Measurements from ENCODE around the gene SLC7A6OS. TPM values are rescaled to one million over a fixed set of nuclear protein-coding genes. Genes with fewer than 3 reads are reported as not detected.

Gene SLC7A6OS
- total and polyA plus RNA-seq, 5 donors, result 7.9 to 13.4 (median 11.5) TPM

- intact Hi-C loops (cut with DNase I), result loop anchor here (5.0 kb wide), 2 partner anchors 49 to 64 kb away; partner anchors contain the start of genes PRMT7 (in 3 of the 4) and SLC7A6OS (in 3 of the 4)
- no peaks in the 10 kb centered on the region for H3K9me3 ChIP-seq (ENCODE audit: control insufficient read depth, low read length)
- peak overlapping the region; percentile 87 for H3K27ac ChIP-seq (ENCODE audit: low read length)
- H3K4me3 ChIP-seq (ENCODE audit: low read length), result peak overlapping the region; percentile 70
- H3K4me1 ChIP-seq (ENCODE audit: control insufficient read depth, insufficient read depth, low read length), result no peaks in the 10 kb centered on the region
- WGBS, result 35% methylated on average over 11 of the region's 11 CpGs
- no peak for ATAC-seq
- DNase-seq, result no peak
- no peaks in the 10 kb centered on the region for H3K27me3 ChIP-seq (ENCODE audit: control insufficient read depth, insufficient read depth)
Measured at GRCh38 chr16:68263559-68264127, 47.1 kb downstream of the SLC7A6OS start.

GRCh38 chr16:68259007-68259825, 51.5 kb downstream of the SLC7A6OS start:
- ATAC-seq, result no peak
- intact Hi-C loops (cut with DNase I), result no loop called here
- H3K27ac ChIP-seq (ENCODE audit: low read length), result no peak overlapping the region
- no peak overlapping the region for H3K4me3 ChIP-seq (ENCODE audit: low read length)
- no peaks in the 10 kb centered on the region for H3K4me1 ChIP-seq (ENCODE audit: control insufficient read depth, insufficient read depth, low read length)
- WGBS, result 85% methylated on average over 27 of the region's 27 CpGs
- H3K27me3 ChIP-seq (ENCODE audit: control insufficient read depth, insufficient read depth), result no peaks in the 10 kb centered on the region
- peak in 1 of 3 donors; percentile 56 for DNase-seq
- no peaks in the 10 kb centered on the region for H3K9me3 ChIP-seq (ENCODE audit: control insufficient read depth, low read length)

- DNase-seq (peak in 1 of 3 donors; percentile 47), ATAC-seq (peak in 1 of 2 donors; percentile 15)
- no peaks in the 10 kb centered on the region for H3K4me1 ChIP-seq (ENCODE audit: control insufficient read depth, insufficient read depth, low read length)
- intact Hi-C loops (cut with DNase I), result no loop called here
- peak overlapping the region; percentile 55 for H3K27ac ChIP-seq (ENCODE audit: low read length)
- no peak overlapping the region for H3K4me3 ChIP-seq (ENCODE audit: low read length)
- H3K9me3 ChIP-seq (ENCODE audit: control insufficient read depth, low read length), result no peaks in the 10 kb centered on the region
- no peaks in the 10 kb centered on the region for H3K27me3 ChIP-seq (ENCODE audit: control insufficient read depth, insufficient read depth)
- WGBS, result 69% methylated on average over 13 of the region's 13 CpGs
Measured at GRCh38 chr16:68257906-68258800, 52.6 kb downstream of the SLC7A6OS start.

GRCh38 chr16:68257251-68257905, 53.4 kb downstream of the SLC7A6OS start:
- no peak overlapping the region for H3K4me3 ChIP-seq (ENCODE audit: low read length)
- WGBS, result 85% methylated on average over 6 of the region's 6 CpGs
- peaks cover 4% of the 10 kb centered on the region for H3K4me1 ChIP-seq (ENCODE audit: control insufficient read depth, insufficient read depth, low read length)
- no peak for ATAC-seq
- intact Hi-C loops (cut with DNase I), result no loop called here
- peak overlapping the region; percentile 55 for H3K27ac ChIP-seq (ENCODE audit: low read length)
- no peaks in the 10 kb centered on the region for H3K9me3 ChIP-seq (ENCODE audit: control insufficient read depth, low read length)
- H3K27me3 ChIP-seq (ENCODE audit: control insufficient read depth, insufficient read depth), result no peaks in the 10 kb centered on the region
- peak in 1 of 3 donors; percentile 19 for DNase-seq

- Histone ChIP-seq H3K4me3 (ENCODE audit: low read length) (no peak overlapping the region), H3K4me1 (ENCODE audit: control insufficient read depth, insufficient read depth, low read length) (peaks cover 4% of the 10 kb centered on the region), H3K27ac (ENCODE audit: low read length) (no peak overlapping the region), H3K27me3 (ENCODE audit: control insufficient read depth, insufficient read depth) (no peaks in the 10 kb centered on the region), H3K9me3 (ENCODE audit: control insufficient read depth, low read length) (no peaks in the 10 kb centered on the region)
- no peak for ATAC-seq
- no peak for DNase-seq
- intact Hi-C loops (cut with DNase I), result no loop called here
- WGBS, result 89% methylated on average over 18 of the region's 18 CpGs
Measured at GRCh38 chr16:68255712-68256111, 55.0 kb downstream of the SLC7A6OS start.

- Histone ChIP-seq H3K4me3 (ENCODE audit: low read length) (no peak overlapping the region), H3K27me3 (ENCODE audit: control insufficient read depth, insufficient read depth) (no peaks in the 10 kb centered on the region), H3K4me1 (ENCODE audit: control insufficient read depth, insufficient read depth, low read length) (peaks cover 4% of the 10 kb centered on the region), H3K27ac (ENCODE audit: low read length) (peak overlapping the region; percentile 95), H3K9me3 (ENCODE audit: control insufficient read depth, low read length) (no peaks in the 10 kb centered on the region)
- ATAC-seq (no peak), DNase-seq (no peak)
- WGBS, result 83% methylated on average over 4 of the region's 4 CpGs
- intact Hi-C loops (cut with DNase I), result no loop called here
Measured at GRCh38 chr16:68253721-68254120, 57.0 kb downstream of the SLC7A6OS start.

GRCh38 chr16:68252383-68252782, 58.4 kb downstream of the SLC7A6OS start:
- no peak overlapping the region for H3K4me3 ChIP-seq (ENCODE audit: low read length)
- H3K9me3 ChIP-seq (ENCODE audit: control insufficient read depth, low read length), result no peaks in the 10 kb centered on the region
- ATAC-seq (peak in 1 of 2 donors; percentile 3), DNase-seq (no peak)
- peaks cover 10% of the 10 kb centered on the region for H3K4me1 ChIP-seq (ENCODE audit: control insufficient read depth, insufficient read depth, low read length)
- WGBS, result 66% methylated on average over 5 of the region's 5 CpGs
- intact Hi-C loops (cut with DNase I), result no loop called here
- H3K27me3 ChIP-seq (ENCODE audit: control insufficient read depth, insufficient read depth), result no peaks in the 10 kb centered on the region
- H3K27ac ChIP-seq (ENCODE audit: low read length), result peak overlapping the region; percentile 95

- Histone ChIP-seq H3K4me1 (ENCODE audit: control insufficient read depth, insufficient read depth, low read length) (peaks cover 14% of the 10 kb centered on the region), H3K4me3 (ENCODE audit: low read length) (no peak overlapping the region), H3K9me3 (ENCODE audit: control insufficient read depth, low read length) (no peaks in the 10 kb centered on the region), H3K27ac (ENCODE audit: low read length) (peak overlapping the region; percentile 95), H3K27me3 (ENCODE audit: control insufficient read depth, insufficient read depth) (no peaks in the 10 kb centered on the region)
- intact Hi-C loops (cut with DNase I), result no loop called here
- WGBS, result 73% methylated on average over 5 of the region's 5 CpGs
- DNase-seq (peak in 1 of 3 donors; percentile 63), ATAC-seq (peak; percentile 71 to 74)
Measured at GRCh38 chr16:68251832-68252231, 58.9 kb downstream of the SLC7A6OS start.

- 86% methylated on average over 6 of the region's 6 CpGs for WGBS
Measured at GRCh38 chr16:68250951-68251350, 59.8 kb downstream of the SLC7A6OS start.

GRCh38 chr16:68249371-68249770, 61.4 kb downstream of the SLC7A6OS start:
- intact Hi-C loops (cut with DNase I), result loop anchor here in 1 of 4 donors (10.0 kb wide), 1 partner anchor 265 kb away; no protein-coding TSS in a partner anchor
- WGBS, result 84% methylated on average over 4 of the region's 4 CpGs
- H3K4me1 ChIP-seq (ENCODE audit: control insufficient read depth, insufficient read depth, low read length), result peaks cover 23% of the 10 kb centered on the region
- H3K4me3 ChIP-seq (ENCODE audit: low read length), result no peak overlapping the region
- H3K27ac ChIP-seq (ENCODE audit: low read length), result no peak overlapping the region
- ATAC-seq (no peak), DNase-seq (no peak)
- H3K9me3 ChIP-seq (ENCODE audit: control insufficient read depth, low read length), result no peaks in the 10 kb centered on the region
- no peaks in the 10 kb centered on the region for H3K27me3 ChIP-seq (ENCODE audit: control insufficient read depth, insufficient read depth)

More at GRCh38 chr16:68250951-68251350, 59.8 kb downstream of the SLC7A6OS start:
- H3K27ac ChIP-seq (ENCODE audit: low read length), result peak overlapping the region; percentile 88
- intact Hi-C loops (cut with DNase I), result no loop called here
- H3K4me3 ChIP-seq (ENCODE audit: low read length), result no peak overlapping the region
- ATAC-seq (no peak), DNase-seq (no peak)
- no peaks in the 10 kb centered on the region for H3K9me3 ChIP-seq (ENCODE audit: control insufficient read depth, low read length)
- no peaks in the 10 kb centered on the region for H3K27me3 ChIP-seq (ENCODE audit: control insufficient read depth, insufficient read depth)
- peaks cover 23% of the 10 kb centered on the region for H3K4me1 ChIP-seq (ENCODE audit: control insufficient read depth, insufficient read depth, low read length)
